ENCODE measurements around the gene C20orf144.

C20orf144 gene

GRCh38 chr20:33650111-33650752 lies 11.9 kb upstream of the C20orf144 start:
- no peak for DNase-seq (ENCODE audit: low spot score)

- DNase-seq (ENCODE audit: low spot score), result no peak
These were observed 11.2 kb upstream of the C20orf144 start for GRCh38 chr20:33650753-33651561.

- no peak for DNase-seq (ENCODE audit: low spot score)
These were observed 10.5 kb upstream of the C20orf144 start for GRCh38 chr20:33651562-33652048.

- DNase-seq (ENCODE audit: low spot score), result peak; percentile 74
These were observed 8.8 kb upstream of the C20orf144 start for GRCh38 chr20:33653218-33653899.

- peak; percentile 84 for DNase-seq (ENCODE audit: low spot score)
These were observed 8.1 kb upstream of the C20orf144 start for GRCh38 chr20:33653900-33654596.

GRCh38 chr20:33654680-33655161 lies 7.4 kb upstream of the C20orf144 start:
- DNase-seq (ENCODE audit: low spot score), result no peak

GRCh38 chr20:33655164-33655563 lies 7.0 kb upstream of the C20orf144 start:
- DNase-seq (ENCODE audit: low spot score), result no peak

- no peak for DNase-seq (ENCODE audit: low spot score)
These were observed 5.9 kb upstream of the C20orf144 start for GRCh38 chr20:33656010-33656782.

- no peak for DNase-seq (ENCODE audit: low spot score)
These were observed 5.1 kb upstream of the C20orf144 start for GRCh38 chr20:33656783-33657703.

GRCh38 chr20:33657704-33658095 lies 4.4 kb upstream of the C20orf144 start:
- no peak for DNase-seq (ENCODE audit: low spot score)

GRCh38 chr20:33658510-33658909 lies 3.6 kb upstream of the C20orf144 start:
- DNase-seq (ENCODE audit: low spot score), result no peak

- no peak for DNase-seq (ENCODE audit: low spot score)
These were observed 3.2 kb upstream of the C20orf144 start for GRCh38 chr20:33658929-33659328.

GRCh38 chr20:33659341-33660034 lies 2.6 kb upstream of the C20orf144 start:
- no peak for DNase-seq (ENCODE audit: low spot score)

- no peak for DNase-seq (ENCODE audit: low spot score)
These were observed 2.0 kb upstream of the C20orf144 start for GRCh38 chr20:33660035-33660684.

- DNase-seq (ENCODE audit: low spot score), result no peak
These were observed 1.5 kb upstream of the C20orf144 start for GRCh38 chr20:33660685-33661058.

GRCh38 chr20:33663161-33664084 lies 1.3 kb downstream of the C20orf144 start:
- peak; percentile 81 for DNase-seq (ENCODE audit: low spot score)

GRCh38 chr20:33664085-33664761 lies 2.1 kb downstream of the C20orf144 start:
- no peak for DNase-seq (ENCODE audit: low spot score)
